Lower lobe of right lung (tissue), 2 donors: ENCODE data around the gene RGS5. TPM values are rescaled to one million over a fixed set of nuclear protein-coding genes. Genes with fewer than 3 reads are reported as not detected.

Experiments
- ATAC-seq, 2 donors: fragments of 200-7000 bp; cut with Tn5 transposase; one replicate each; pipeline ENCODE4 v1.9.1; 2020 to 2022; ENCODE audit warnings: mild to moderate bottlenecking in 2 of 2, moderate library complexity in 2 of 2
- DNase-seq: peaks from one replicate; pipeline ENCODE4 v3.0.0-alpha.2; 2020
- H3K27ac ChIP-seq: fragments of 200-600 bp; one replicate; pipeline ENCODE4 v1.8.0; 2022
- H3K27me3 ChIP-seq: fragments of 200-600 bp; one replicate; pipeline ENCODE4 v1.8.0; 2022; ENCODE audit warnings: low read depth
- H3K36me3 ChIP-seq: fragments of 200-600 bp; one replicate; pipeline ENCODE4 v1.8.0; 2022; ENCODE audit warnings: mild to moderate bottlenecking
- H3K4me1 ChIP-seq: fragments of 200-600 bp; one replicate; pipeline ENCODE4 v1.8.0; 2022
- H3K4me3 ChIP-seq: fragments of 200-600 bp; one replicate; pipeline ENCODE4 v1.8.0; 2022; ENCODE audit warnings: mild to moderate bottlenecking
- H3K9me3 ChIP-seq: fragments of 200-600 bp; one replicate; pipeline ENCODE4 v1.8.0; 2022
- CTCF ChIP-seq: fragments of 200-600 bp; IDR thresholded peaks from one replicate; pipeline ENCODE4 v1.8.0; 2022; ENCODE audit warnings: antibody characterized with exemption, mild to moderate bottlenecking
- intact Hi-C: fragments of 100-400 bp; cut with DNase I; formaldehyde crosslinking; loops from one replicate; pipeline ENCODE4 v1.11.0; 2022
- total RNA-seq: library from RNA; stranded (reverse); fragmentation: NEBNext Ultra II Directional; extraction: Animal tissue kit (Norgen Biotek cat#: 25700); gene quantifications from one replicate; pipeline ENCODE4 v1.2.1, GENCODE V29; 2021
- donor health status: DM: no; HTN: yes; CAD: no; lungs with severe emphysema.

Gene RGS5
- total RNA-seq, 1 donor from 2014 or later: 90.0 TPM

- H3K27me3 ChIP-seq: peaks cover 5% of the 10 kb centered on the region
- no peaks in the 10 kb centered on the region for H3K9me3 ChIP-seq
- ATAC-seq: no peak
- no peak overlapping the region for H3K27ac ChIP-seq
- intact Hi-C loops: no loop called here
- DNase-seq: no peak
- TF ChIP-seq CTCF: no peak
- no peaks in the 10 kb centered on the region for H3K4me1 ChIP-seq
- H3K36me3 ChIP-seq: no peaks in the 10 kb centered on the region
- H3K4me3 ChIP-seq: no peak overlapping the region
Observed at GRCh38 chr1:163095213-163095612, 107.5 kb downstream of the RGS5 start.

- Histone ChIP-seq H3K4me3 (no peak overlapping the region), H3K36me3 (no peaks in the 10 kb centered on the region), H3K9me3 (no peaks in the 10 kb centered on the region), H3K27ac (no peak overlapping the region), H3K27me3 (peaks cover 5% of the 10 kb centered on the region), H3K4me1 (no peaks in the 10 kb centered on the region)
- intact Hi-C loops: no loop called here
- DNase-seq (no peak), ATAC-seq (no peak)
- no peak for TF ChIP-seq CTCF
Observed at GRCh38 chr1:163094589-163094988, 108.1 kb downstream of the RGS5 start.

- TF ChIP-seq CTCF: no peak
Observed at GRCh38 chr1:163094182-163094581, 108.5 kb downstream of the RGS5 start.

GRCh38 chr1:163093579-163093978, 109.1 kb downstream of the RGS5 start:
- H3K27me3 ChIP-seq: peaks cover 5% of the 10 kb centered on the region
- DNase-seq (no peak), ATAC-seq (no peak)
- H3K4me1 ChIP-seq: no peaks in the 10 kb centered on the region
- H3K36me3 ChIP-seq: no peaks in the 10 kb centered on the region
- intact Hi-C loops: no loop called here
- no peaks in the 10 kb centered on the region for H3K9me3 ChIP-seq
- no peak for TF ChIP-seq CTCF
- H3K27ac ChIP-seq: no peak overlapping the region
- no peak overlapping the region for H3K4me3 ChIP-seq

More at GRCh38 chr1:163094182-163094581, 108.5 kb downstream of the RGS5 start:
- Histone ChIP-seq H3K4me3 (no peak overlapping the region), H3K27ac (no peak overlapping the region), H3K36me3 (no peaks in the 10 kb centered on the region), H3K9me3 (no peaks in the 10 kb centered on the region), H3K27me3 (peaks cover 5% of the 10 kb centered on the region), H3K4me1 (no peaks in the 10 kb centered on the region)
- intact Hi-C loops: no loop called here
- DNase-seq (no peak), ATAC-seq (no peak)

GRCh38 chr1:163093169-163093568, 109.5 kb downstream of the RGS5 start:
- Histone ChIP-seq H3K27ac (no peak overlapping the region), H3K36me3 (no peaks in the 10 kb centered on the region), H3K4me3 (no peak overlapping the region), H3K4me1 (no peaks in the 10 kb centered on the region), H3K9me3 (no peaks in the 10 kb centered on the region), H3K27me3 (peaks cover 5% of the 10 kb centered on the region)
- intact Hi-C loops: no loop called here
- TF ChIP-seq CTCF: no peak
- ATAC-seq (no peak), DNase-seq (no peak)

Other genes with a start within 250 kb of the RGS5 start
- 0.89 TPM for gene RGS4, start 133.6 kb downstream of the RGS5 start, total RNA-seq
- 0.92 TPM for gene NUF2, start 119.0 kb upstream of the RGS5 start, total RNA-seq